CD4-positive, alpha-beta memory T cell (primary cell): Measurements from ENCODE around the gene TBC1D14. TPM values are rescaled to one million over a fixed set of nuclear protein-coding genes. Genes with fewer than 3 reads are reported as not detected.
A peak's percentile ranks its signal among the peaks of the same experiment; 100 is the strongest.

Source experiments
- CTCF ChIA-PET: fragments of 350-600 bp; sonication (Branson Sonifier 250); formaldehyde crosslinking; loops from one replicate; lab custom pipeline; 2021; ENCODE audit warnings: inconsistent platforms; ENCODE audit not compliant: partially characterized antibody; lab: Charles Lee
- POLR2A ChIA-PET: fragments of 350-600 bp; sonication (Branson Sonifier 250); formaldehyde crosslinking; loops from one replicate; lab custom pipeline; 2021; ENCODE audit not compliant: partially characterized antibody; lab: Charles Lee
- DNase-seq, 5 donors: peaks; one replicate each; pipeline versions ENCODE4 v3.0.0 to v3.0.0-alpha.2; 2020 to 2022; ENCODE audit warnings: mixed read lengths in 1 of 5
- H3K27ac ChIP-seq: one replicate; pipeline ENCODE4 v1.7.0; 2013; ENCODE audit warnings: low read depth, low read length
- H3K27me3 ChIP-seq: 2 replicates; pipeline ENCODE4 v1.7.0; 2013; ENCODE audit warnings: mild to moderate bottlenecking, low read length, moderate library complexity; ENCODE audit not compliant: insufficient read depth
- H3K36me3 ChIP-seq: 2 replicates; pipeline ENCODE4 v1.7.0; 2013; ENCODE audit warnings: mild to moderate bottlenecking, low read length, moderate library complexity; ENCODE audit not compliant: insufficient read depth
- H3K4me1 ChIP-seq: 2 replicates; pipeline ENCODE4 v1.7.0; 2013; ENCODE audit warnings: mild to moderate bottlenecking, low read length, moderate library complexity; ENCODE audit not compliant: insufficient read depth
- H3K4me3 ChIP-seq, 2 donors: one replicate each; pipeline ENCODE4 v1.7.0; 2013; ENCODE audit warnings: low read length in 2 of 2, mild to moderate bottlenecking in 1 of 2
- H3K9me3 ChIP-seq, 2 donors: one replicate each; pipeline ENCODE4 v1.7.0; 2013; ENCODE audit warnings: low read length in 2 of 2, control low read depth in 1 of 2; ENCODE audit not compliant: control insufficient read depth in 1 of 2
- H3K27ac Mint-ChIP-seq, 7 donors: one replicate each; pipeline ENCODE4 v1.8.0; 2020 to 2021; ENCODE audit warnings: mixed read lengths in 7 of 7, mild to moderate bottlenecking in 6 of 7, inconsistent platforms in 3 of 7, moderate library complexity in 3 of 7
- H3K27me3 Mint-ChIP-seq, 2 donors: one replicate each; pipeline ENCODE4 v1.8.0; 2020 to 2021; ENCODE audit warnings: mixed read lengths in 2 of 2
- H3K36me3 Mint-ChIP-seq, 2 donors: one replicate each; pipeline ENCODE4 v1.8.0; 2020 to 2021; ENCODE audit warnings: mixed read lengths in 2 of 2, inconsistent platforms in 1 of 2, mild to moderate bottlenecking in 1 of 2
- H3K4me1 Mint-ChIP-seq, 4 donors: one replicate each; pipeline ENCODE4 v1.8.0; 2020 to 2021; ENCODE audit warnings: mixed read lengths in 4 of 4, mild to moderate bottlenecking in 1 of 4
- H3K4me3 Mint-ChIP-seq, 8 donors: one replicate each; pipeline ENCODE4 v1.8.0; 2020 to 2021; ENCODE audit warnings: mixed read lengths in 8 of 8, mild to moderate bottlenecking in 7 of 8, moderate library complexity in 6 of 8, inconsistent platforms in 3 of 8
- H3K9me3 Mint-ChIP-seq, 8 donors: one replicate each; pipeline ENCODE4 v1.8.0; 2020 to 2021; ENCODE audit warnings: mixed read lengths in 8 of 8, mild to moderate bottlenecking in 5 of 8, inconsistent platforms in 3 of 8, moderate library complexity in 1 of 8
- intact Hi-C: fragments of 100-400 bp; cut with micrococcal nuclease; formaldehyde crosslinking; loops from one replicate; pipeline ENCODE4 v1.15.1; 2023
- polyA plus RNA-seq, 2 donors: library from polyadenylated mRNA; unstranded; fragments of 300-500 nt; fragmentation: Illumina TruSeq; gene quantifications; one replicate each; pipeline ENCODE4 v1.2.3, GENCODE V29; 2021
- total RNA-seq, 2 experiments: library from RNA; stranded (reverse); gene quantifications; one replicate each; pipeline ENCODE4 v1.2.3, GENCODE V29; 2021

Gene TBC1D14
- total and polyA plus RNA-seq, 4 experiments from 2014 or later = 40.7 to 80.7 (median 63.0) TPM

- Mint-ChIP-seq H3K36me3 (peaks cover 43 to 68% of the 10 kb centered on the region in 2 donors), H3K27ac (peak overlapping the region in 3 of 7 donors; percentile 24 to 81 (median 52)), H3K4me3 (peak overlapping the region in 1 of 8 donors; percentile 62), H3K9me3 (peaks cover 0 to 2% (median 0%) of the 10 kb centered on the region in 8 donors), H3K4me1 (no peaks in the 10 kb centered on the region), H3K27me3 (no peaks in the 10 kb centered on the region)
- Histone ChIP-seq H3K9me3 (no peaks in the 10 kb centered on the region), H3K4me1 (no peaks in the 10 kb centered on the region), H3K27me3 (no peaks in the 10 kb centered on the region), H3K36me3 (peaks cover 65% of the 10 kb centered on the region), H3K27ac (no peak overlapping the region), H3K4me3 (no peak overlapping the region)
- ChIA-PET POLR2A (no interaction called here), CTCF (interaction anchor here (1.0 kb wide), 1 partner anchor 28 kb away, joined by 3 read pairs; no protein-coding TSS in a partner anchor)
- no peak for DNase-seq
- intact Hi-C loops = no loop called here
These were observed 105.2 kb downstream of the TBC1D14 start for GRCh38 chr4:7014815-7015214.

- Mint-ChIP-seq H3K27me3 (no peaks in the 10 kb centered on the region), H3K27ac (peak overlapping the region in 2 of 7 donors; percentile 12 to 57), H3K4me1 (no peaks in the 10 kb centered on the region), H3K4me3 (no peak overlapping the region), H3K36me3 (peaks cover 37 to 67% of the 10 kb centered on the region in 2 donors), H3K9me3 (peaks cover 0 to 2% (median 0%) of the 10 kb centered on the region in 8 donors)
- Histone ChIP-seq H3K36me3 (peaks cover 60% of the 10 kb centered on the region), H3K9me3 (no peaks in the 10 kb centered on the region), H3K4me1 (no peaks in the 10 kb centered on the region), H3K27ac (no peak overlapping the region), H3K27me3 (no peaks in the 10 kb centered on the region), H3K4me3 (no peak overlapping the region)
- no peak for DNase-seq
- POLR2A ChIA-PET = no interaction called here
- CTCF ChIA-PET = interaction anchor here (1.0 kb wide), 2 partner anchors 22 to 29 kb away, joined by 3 read pairs; no protein-coding TSS in a partner anchor
- intact Hi-C loops = no loop called here
These were observed 105.9 kb downstream of the TBC1D14 start for GRCh38 chr4:7015383-7016035.

- no peaks in the 10 kb centered on the region for H3K4me1 ChIP-seq
- H3K4me1 Mint-ChIP-seq = peaks cover 0 to 3% (median 0%) of the 10 kb centered on the region in 4 donors
- intact Hi-C loops = no loop called here
- no peak overlapping the region for H3K4me3 ChIP-seq
- H3K36me3 Mint-ChIP-seq = peaks cover 34 to 67% of the 10 kb centered on the region in 2 donors
- no peak overlapping the region for H3K4me3 Mint-ChIP-seq
- H3K9me3 ChIP-seq = no peaks in the 10 kb centered on the region
- H3K27ac Mint-ChIP-seq = no peak overlapping the region
- H3K36me3 ChIP-seq = peaks cover 56% of the 10 kb centered on the region
- CTCF ChIA-PET = interaction anchor here (1.0 kb wide), 1 partner anchor 21 kb away, joined by 3 read pairs; no protein-coding TSS in a partner anchor
- no peaks in the 10 kb centered on the region for H3K27me3 ChIP-seq
- DNase-seq = no peak
- POLR2A ChIA-PET = no interaction called here
- H3K9me3 Mint-ChIP-seq = peaks cover 0 to 2% (median 0%) of the 10 kb centered on the region in 8 donors
- H3K27ac ChIP-seq = no peak overlapping the region
- no peaks in the 10 kb centered on the region for H3K27me3 Mint-ChIP-seq
These were observed 106.5 kb downstream of the TBC1D14 start for GRCh38 chr4:7016086-7016485.

- H3K27ac ChIP-seq = no peak overlapping the region
These were observed 106.9 kb downstream of the TBC1D14 start for GRCh38 chr4:7016512-7016911.

GRCh38 chr4:7017446-7018048 is 107.9 kb downstream of the TBC1D14 start:
- H3K36me3 ChIP-seq = peaks cover 52% of the 10 kb centered on the region
- DNase-seq = no peak
- peaks cover 0 to 2% (median 0%) of the 10 kb centered on the region in 8 donors for H3K9me3 Mint-ChIP-seq
- no peak overlapping the region for H3K4me3 ChIP-seq
- H3K27me3 ChIP-seq = no peaks in the 10 kb centered on the region
- H3K27me3 Mint-ChIP-seq = no peaks in the 10 kb centered on the region
- CTCF ChIA-PET = no interaction called here
- H3K4me3 Mint-ChIP-seq = no peak overlapping the region
- intact Hi-C loops = no loop called here
- no peaks in the 10 kb centered on the region for H3K9me3 ChIP-seq
- peak overlapping the region in 3 of 7 donors; percentile 35 to 75 (median 59) for H3K27ac Mint-ChIP-seq
- no peaks in the 10 kb centered on the region for H3K4me1 ChIP-seq
- H3K4me1 Mint-ChIP-seq = peaks cover 0 to 4% (median under 1%) of the 10 kb centered on the region in 4 donors
- POLR2A ChIA-PET = no interaction called here
- peaks cover 35 to 68% of the 10 kb centered on the region in 2 donors for H3K36me3 Mint-ChIP-seq
- H3K27ac ChIP-seq = no peak overlapping the region

More at GRCh38 chr4:7016512-7016911, 106.9 kb downstream of the TBC1D14 start:
- Histone ChIP-seq H3K27me3 (no peaks in the 10 kb centered on the region), H3K4me3 (no peak overlapping the region), H3K4me1 (no peaks in the 10 kb centered on the region), H3K9me3 (no peaks in the 10 kb centered on the region), H3K36me3 (peaks cover 52% of the 10 kb centered on the region)
- POLR2A ChIA-PET = no interaction called here
- intact Hi-C loops = no loop called here
- Mint-ChIP-seq H3K36me3 (peaks cover 31 to 66% of the 10 kb centered on the region in 2 donors), H3K27ac (peak overlapping the region in 2 of 7 donors; percentile 12 to 24), H3K4me1 (peaks cover 0 to 4% (median 0%) of the 10 kb centered on the region in 4 donors), H3K4me3 (no peak overlapping the region), H3K9me3 (peaks cover 0 to 2% (median 0%) of the 10 kb centered on the region in 8 donors), H3K27me3 (no peaks in the 10 kb centered on the region)
- CTCF ChIA-PET = interaction anchor here (1.0 kb wide), 1 partner anchor 21 kb away, joined by 3 read pairs; no protein-coding TSS in a partner anchor
- DNase-seq = no peak

- no peaks in the 10 kb centered on the region for H3K27me3 Mint-ChIP-seq
- DNase-seq = no peak
- intact Hi-C loops = no loop called here
- H3K4me1 Mint-ChIP-seq = peaks cover 0 to 4% (median under 1%) of the 10 kb centered on the region in 4 donors
- peak overlapping the region in 1 of 7 donors; percentile 63 for H3K27ac Mint-ChIP-seq
- Histone ChIP-seq H3K27me3 (no peaks in the 10 kb centered on the region), H3K4me1 (no peaks in the 10 kb centered on the region), H3K36me3 (peaks cover 53% of the 10 kb centered on the region), H3K4me3 (no peak overlapping the region), H3K27ac (no peak overlapping the region), H3K9me3 (no peaks in the 10 kb centered on the region)
- ChIA-PET POLR2A (no interaction called here), CTCF (no interaction called here)
- H3K9me3 Mint-ChIP-seq = peaks cover 0 to 2% (median 0%) of the 10 kb centered on the region in 8 donors
- H3K4me3 Mint-ChIP-seq = no peak overlapping the region
- peaks cover 31 to 65% of the 10 kb centered on the region in 2 donors for H3K36me3 Mint-ChIP-seq
These were observed 108.7 kb downstream of the TBC1D14 start for GRCh38 chr4:7018281-7018680.

- ChIA-PET POLR2A (no interaction called here), CTCF (no interaction called here)
- no peak for DNase-seq
- Mint-ChIP-seq H3K36me3 (peaks cover 28 to 64% of the 10 kb centered on the region in 2 donors), H3K27ac (peak overlapping the region in 3 of 7 donors; percentile 22 to 41 (median 22)), H3K27me3 (no peaks in the 10 kb centered on the region), H3K4me3 (no peak overlapping the region), H3K9me3 (peaks cover 0 to 2% (median 0%) of the 10 kb centered on the region in 8 donors), H3K4me1 (peaks cover 0 to 4% (median under 1%) of the 10 kb centered on the region in 4 donors)
- Histone ChIP-seq H3K9me3 (no peaks in the 10 kb centered on the region), H3K36me3 (peaks cover 56% of the 10 kb centered on the region), H3K27me3 (no peaks in the 10 kb centered on the region), H3K4me1 (no peaks in the 10 kb centered on the region), H3K4me3 (no peak overlapping the region), H3K27ac (no peak overlapping the region)
- intact Hi-C loops = no loop called here
These were observed 109.7 kb downstream of the TBC1D14 start for GRCh38 chr4:7019367-7019766.
